Gastrocnemius medialis (tissue), 4 donors: ENCODE data around the gene NDUFS8. TPM values are rescaled to one million over a fixed set of nuclear protein-coding genes. Genes with fewer than 3 reads are reported as not detected.

Experiments
- ATAC-seq, 2 donors: fragments of 150-250 bp; one replicate each; pipeline ENCODE4 v1.9.1; 2016
- DNase-seq, 2 donors: peaks; one replicate each; pipeline ENCODE4 v3.0.0-alpha.2; 2019
- H3K27ac ChIP-seq, 4 donors: fragments of 200-600 bp; sonication (generic); 1 replicate in 1 of 4; 2 replicates in 3 of 4; pipeline ENCODE4 v1.5.1; 2016 to 2018; ENCODE audit warnings: mild to moderate bottlenecking in 2 of 4, moderate library complexity in 1 of 4
- H3K27me3 ChIP-seq, 3 donors: fragments of 200-600 bp; sonication (generic) in 2 of 3; 1 replicate in 1 of 3; 2 replicates in 2 of 3; pipeline versions ENCODE4 v1.5.1 to v1.6.0; 2016 to 2019; ENCODE audit warnings: mild to moderate bottlenecking in 1 of 3, moderate library complexity in 1 of 3
- H3K36me3 ChIP-seq, 2 donors: fragments of 200-600 bp; sonication (generic) in 1 of 2; one replicate each; pipeline ENCODE4 v1.5.1; 2017 to 2018
- H3K4me1 ChIP-seq, 2 donors: fragments of 200-600 bp; sonication (generic) in 1 of 2; one replicate each; pipeline ENCODE4 v1.5.1; 2016 to 2017; ENCODE audit warnings: mild to moderate bottlenecking in 2 of 2
- H3K4me3 ChIP-seq, 4 donors: fragments of 200-600 bp; sonication (generic) in 3 of 4; 1 replicate in 1 of 4; 2 replicates in 3 of 4; pipeline ENCODE4 v1.5.1; 2016 to 2019; ENCODE audit warnings: mild to moderate bottlenecking in 2 of 4
- H3K9me3 ChIP-seq, 3 donors: fragments of 200-600 bp; sonication (generic) in 2 of 3; 1 replicate in 1 of 3; 2 replicates in 2 of 3; pipeline ENCODE4 v1.5.1; 2016 to 2019
- CTCF ChIP-seq, 5 experiments: fragments of 450-650 bp in 3 of 5; fragments of 200-600 bp in 2 of 5; sonication (generic) in 2 of 5; IDR thresholded peaks in 4 of 5; conservative IDR thresholded peaks in 1 of 5; 1 replicate in 4 of 5; 2 replicates in 1 of 5; pipeline ENCODE4 v1.5.1; 2016 to 2019; ENCODE audit warnings: antibody characterized with exemption in 5 of 5, mild to moderate bottlenecking in 3 of 5, moderate library complexity in 3 of 5
- POLR2A ChIP-seq, 2 donors: fragments of 450-650 bp; IDR thresholded peaks; one replicate each; pipeline ENCODE4 v1.6.1; 2017; ENCODE audit warnings: antibody characterized with exemption in 2 of 2, mild to moderate bottlenecking in 2 of 2, moderate library complexity in 2 of 2
- in situ Hi-C, 4 donors: fragments of 200-750 bp; cut with MboI; loops; one replicate each; pipeline versions ENCODE4 v1.15.0 to v1.8.0; 2017; ENCODE audit warnings: low sequenced_read_pairs in 4 of 4
- intact Hi-C: fragments of 100-400 bp; cut with DNase I; formaldehyde crosslinking; loops from one replicate; pipeline ENCODE4 v1.15.1; 2023; ENCODE audit warnings: low total_unique reads
- total RNA-seq, 4 donors: library from RNA; depleted of rRNA; stranded (reverse); fragments of >200 nt; gene quantifications; one replicate each; pipeline versions ENCODE4 v1.1.0 to v1.2.3, GENCODE V29; 2016

The NDUFS8 gene
- total RNA-seq, 4 donors from 2014 or later, result 242 to 432 (median 307) TPM

- peak; percentile 77 to 86 for ATAC-seq
- Histone ChIP-seq H3K4me1 (peaks cover 7 to 18% of the 10 kb centered on the region in 2 donors), H3K27ac (peak within 1 kb of the TSS; percentile 73 to 79 (median 76)), H3K9me3 (no peaks in the 10 kb centered on the region), H3K36me3 (no peaks in the 10 kb centered on the region), H3K4me3 (peak within 1 kb of the TSS; percentile 12 to 39 (median 34)), H3K27me3 (no peaks in the 10 kb centered on the region)
- in situ Hi-C loops (no loop called here), intact Hi-C loops (loop anchor here (1.0 to 2.0 kb wide), 3 partner anchors 20 to 111 kb away; partner anchors contain the start of genes CHKA, NDUFS8 and TCIRG1)
- peak; percentile 71 to 92 for DNase-seq
- TF ChIP-seq POLR2A (IDR thresholded peaks at IDR 0.05) (peak in 1 of 2 donors; percentile 49), CTCF (IDR thresholded peaks at IDR 0.05 in 4 of 5, conservative IDR thresholded peaks at IDR 0.05 in 1 of 5) (no peak)
Observed at GRCh38 chr11:68010090-68011041, 20.1 kb upstream of the NDUFS8 start, which contains the start of gene ALDH3B1. Gene ALDH3B1, plus strand, starts transcription at chr11:68010327. Its CDS starts 4,971 bp downstream, at chr11:68015298.

- Histone ChIP-seq H3K9me3 (no peaks in the 10 kb centered on the region), H3K27me3 (no peaks in the 10 kb centered on the region), H3K4me3 (peak overlapping the region in 2 of 4 donors; percentile 36 to 39), H3K36me3 (no peaks in the 10 kb centered on the region), H3K4me1 (peaks cover 7 to 18% of the 10 kb centered on the region in 2 donors), H3K27ac (peak overlapping the region; percentile 73 to 79 (median 76))
- no peak for DNase-seq
- ATAC-seq, result no peak
- in situ Hi-C loops (no loop called here), intact Hi-C loops (loop anchor here (2.0 kb wide), 1 partner anchor 28 kb away; the partner anchor contains the start of gene TCIRG1)
- no peak for TF ChIP-seq POLR2A (IDR thresholded peaks at IDR 0.05)
- no peak for TF ChIP-seq CTCF (IDR thresholded peaks at IDR 0.05 in 4 of 5, conservative IDR thresholded peaks at IDR 0.05 in 1 of 5)
Observed at GRCh38 chr11:68011051-68011943, 19.2 kb upstream of the NDUFS8 start.

GRCh38 chr11:68012044-68012842 is 18.2 kb upstream of the NDUFS8 start:
- intact Hi-C loops, result no loop called here
- H3K9me3 ChIP-seq, result no peaks in the 10 kb centered on the region
- no peak for ATAC-seq
- no peak overlapping the region for H3K27ac ChIP-seq
- in situ Hi-C loops, result no loop called here
- no peak for DNase-seq
- TF ChIP-seq CTCF (IDR thresholded peaks at IDR 0.05 in 4 of 5, conservative IDR thresholded peaks at IDR 0.05 in 1 of 5) (no peak), POLR2A (IDR thresholded peaks at IDR 0.05) (no peak)
- H3K4me1 ChIP-seq, result peaks cover 7 to 18% of the 10 kb centered on the region in 2 donors
- H3K27me3 ChIP-seq, result no peaks in the 10 kb centered on the region
- no peak overlapping the region for H3K4me3 ChIP-seq
- no peaks in the 10 kb centered on the region for H3K36me3 ChIP-seq
